Medulla oblongata (tissue), 1 donor: ENCODE results near the gene SYT6.
A peak's percentile ranks its signal among the peaks of the same experiment; 100 is the strongest.

ENCODE experiments used
- DNase-seq: peaks from one replicate; pipeline ENCODE4 v3.0.0-alpha.2; 2015; ENCODE audit errors: extremely low spot score

The SYT6 gene

DNA sequence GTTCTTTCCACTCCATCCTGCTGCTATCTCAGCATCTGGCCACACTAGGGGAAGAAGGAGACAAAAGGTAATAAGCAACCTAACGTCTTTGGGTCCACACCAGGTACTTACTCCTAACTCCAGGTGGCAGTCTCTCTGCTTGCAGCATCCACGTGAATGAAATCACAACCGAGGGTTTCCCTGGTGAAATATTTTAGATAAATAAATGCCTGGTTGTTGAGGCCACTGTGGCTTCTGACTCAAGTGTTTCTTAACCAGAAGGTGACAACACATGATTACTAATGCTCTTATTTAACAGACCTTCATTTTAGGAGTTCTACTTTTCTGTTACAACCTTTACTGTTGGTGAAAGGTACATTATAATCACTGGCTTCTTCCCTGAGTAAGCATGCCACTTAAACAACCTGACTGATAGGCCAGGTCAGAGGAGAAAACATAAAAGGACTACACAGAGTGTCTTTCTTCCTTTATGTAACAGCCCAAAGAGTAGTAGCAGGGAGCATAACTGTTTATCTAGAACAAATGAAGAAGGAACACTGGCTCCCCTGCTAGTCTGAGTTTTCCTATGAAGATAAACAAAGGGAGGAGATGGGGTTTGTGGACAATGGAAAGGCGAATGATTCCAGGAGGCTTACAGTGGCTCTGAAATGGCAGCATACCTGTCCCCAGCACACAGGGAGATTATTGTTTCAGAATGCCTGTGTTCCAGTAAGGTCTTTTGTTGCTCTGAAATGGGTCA lies 59.9 kb downstream of the SYT6 start:
- no peak for DNase-seq

DNA sequence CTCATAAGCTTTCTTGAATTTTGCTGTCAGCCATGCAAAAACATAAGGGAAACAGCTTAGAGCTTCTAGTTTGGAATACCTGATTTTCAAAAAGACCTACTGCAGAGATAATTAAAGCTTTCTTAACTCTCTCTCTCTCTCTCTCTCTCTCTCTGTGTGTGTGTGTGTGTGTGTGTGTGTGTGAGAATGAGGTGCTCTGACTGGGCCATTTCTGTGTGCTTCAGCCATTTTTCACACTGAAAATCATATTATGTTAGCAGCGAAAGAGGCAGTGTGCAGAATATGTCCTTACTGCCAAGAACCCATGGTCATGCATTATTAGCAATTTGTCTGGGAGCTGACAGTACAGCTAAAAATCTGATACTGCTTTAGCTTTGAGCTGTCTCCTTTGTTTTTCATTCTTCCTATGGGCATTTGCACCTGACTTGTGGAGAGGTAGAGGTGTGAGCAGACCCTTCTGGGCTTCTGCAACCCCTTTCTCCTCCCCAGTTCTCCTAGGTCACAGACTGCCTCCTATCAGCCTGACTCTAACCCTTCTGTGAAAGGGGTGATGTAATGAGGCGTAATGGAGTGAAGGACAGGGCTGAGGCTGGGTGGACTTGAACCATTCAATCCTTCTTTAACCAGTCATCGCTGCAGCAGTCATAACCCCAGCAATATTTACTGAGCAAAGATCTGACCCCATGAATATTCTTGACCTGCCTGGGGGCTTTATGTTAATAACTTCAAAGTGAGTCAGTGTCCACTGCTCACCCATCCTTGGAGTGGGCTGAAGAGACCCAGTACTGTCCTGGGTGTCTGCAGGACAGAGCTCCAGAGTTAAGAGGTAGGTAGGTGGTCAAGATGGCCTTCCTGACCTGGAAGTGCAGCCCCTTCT lies 61.2 kb downstream of the SYT6 start:
- DNase-seq, result no peak

DNA sequence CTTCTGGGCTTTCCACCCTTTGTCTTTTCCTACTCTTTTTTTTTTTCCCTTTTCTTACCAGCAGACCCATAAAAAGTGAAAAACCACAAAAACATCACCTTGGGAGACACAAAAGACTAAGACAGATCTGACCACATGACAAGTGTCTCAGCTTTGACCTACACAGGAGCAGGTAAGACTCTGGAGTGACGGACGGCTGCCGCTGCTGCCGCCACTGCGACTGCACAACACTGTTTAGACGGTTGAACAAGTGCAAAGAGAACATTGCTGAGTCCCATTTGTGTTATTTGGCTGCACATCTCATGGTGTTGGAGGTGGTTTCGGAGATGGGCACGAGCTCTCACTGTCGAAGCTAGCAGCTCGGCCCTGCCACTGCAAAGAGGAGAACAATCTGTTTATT lies 62.0 kb downstream of the SYT6 start:
- no peak for DNase-seq

DNA sequence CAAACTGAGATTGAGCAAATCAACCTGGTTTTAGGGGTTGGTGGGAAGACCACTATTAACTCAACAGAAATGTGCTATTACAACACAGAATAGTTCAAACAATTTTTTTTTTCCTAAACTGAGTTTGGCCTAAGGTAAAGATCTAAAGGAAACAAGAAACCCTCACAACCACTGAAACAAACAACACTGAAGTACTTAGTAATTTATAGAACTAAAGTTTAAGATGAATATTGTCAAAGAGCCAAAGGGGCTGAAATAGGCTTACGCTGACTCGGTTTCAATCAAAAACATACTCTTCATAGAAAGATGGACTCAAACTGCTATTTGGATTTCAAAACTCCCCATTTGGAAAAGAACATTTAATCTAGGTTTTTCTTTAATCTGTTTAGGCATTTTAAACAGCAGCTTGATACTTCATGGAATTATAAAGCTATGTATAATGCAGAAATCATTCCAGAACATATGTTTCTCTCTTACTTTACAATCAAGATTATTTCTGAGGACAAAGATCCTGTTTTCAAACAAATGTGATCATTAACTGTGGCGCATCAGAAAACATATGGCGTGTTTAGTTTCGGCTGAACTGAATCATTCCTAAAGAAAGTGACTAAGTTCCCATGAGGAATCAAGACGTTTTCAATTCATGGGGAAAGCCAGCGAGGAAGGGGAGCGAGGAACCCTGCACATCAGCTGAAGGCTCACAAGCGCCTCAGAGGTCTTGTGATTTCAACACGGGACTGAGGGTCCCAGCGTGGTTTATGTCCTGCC lies 62.7 kb downstream of the SYT6 start:
- no peak for DNase-seq

DNA sequence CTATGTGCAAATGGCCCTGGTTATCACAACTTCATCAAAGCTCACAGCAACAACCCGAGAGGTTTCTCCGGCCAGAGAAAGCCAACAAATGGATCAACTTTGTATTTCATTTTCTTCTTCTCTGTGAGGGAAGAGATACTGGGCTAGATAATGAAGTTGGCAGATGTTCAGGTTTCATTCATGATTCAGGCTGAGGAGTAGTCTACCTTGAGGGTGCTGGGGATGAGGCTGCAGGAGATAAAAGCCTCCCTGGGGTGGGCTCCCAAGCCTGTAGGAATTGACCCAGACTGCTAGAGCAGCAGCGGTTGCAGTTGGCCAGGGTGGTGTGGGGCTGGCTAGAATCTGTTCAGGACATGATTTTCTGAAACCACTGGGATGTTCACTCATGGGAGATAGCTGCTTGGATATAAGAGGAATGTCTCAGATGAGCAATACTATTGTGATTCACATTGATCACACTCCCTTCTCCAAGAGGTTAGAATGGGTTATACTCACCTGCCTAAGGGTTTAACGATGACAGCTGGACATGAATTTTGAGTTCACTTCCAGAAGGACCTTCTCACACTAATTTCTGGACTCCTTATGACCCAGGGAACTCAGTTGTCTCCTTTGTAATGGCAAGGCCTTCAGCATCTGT lies 64.0 kb downstream of the SYT6 start:
- DNase-seq, result no peak

DNA sequence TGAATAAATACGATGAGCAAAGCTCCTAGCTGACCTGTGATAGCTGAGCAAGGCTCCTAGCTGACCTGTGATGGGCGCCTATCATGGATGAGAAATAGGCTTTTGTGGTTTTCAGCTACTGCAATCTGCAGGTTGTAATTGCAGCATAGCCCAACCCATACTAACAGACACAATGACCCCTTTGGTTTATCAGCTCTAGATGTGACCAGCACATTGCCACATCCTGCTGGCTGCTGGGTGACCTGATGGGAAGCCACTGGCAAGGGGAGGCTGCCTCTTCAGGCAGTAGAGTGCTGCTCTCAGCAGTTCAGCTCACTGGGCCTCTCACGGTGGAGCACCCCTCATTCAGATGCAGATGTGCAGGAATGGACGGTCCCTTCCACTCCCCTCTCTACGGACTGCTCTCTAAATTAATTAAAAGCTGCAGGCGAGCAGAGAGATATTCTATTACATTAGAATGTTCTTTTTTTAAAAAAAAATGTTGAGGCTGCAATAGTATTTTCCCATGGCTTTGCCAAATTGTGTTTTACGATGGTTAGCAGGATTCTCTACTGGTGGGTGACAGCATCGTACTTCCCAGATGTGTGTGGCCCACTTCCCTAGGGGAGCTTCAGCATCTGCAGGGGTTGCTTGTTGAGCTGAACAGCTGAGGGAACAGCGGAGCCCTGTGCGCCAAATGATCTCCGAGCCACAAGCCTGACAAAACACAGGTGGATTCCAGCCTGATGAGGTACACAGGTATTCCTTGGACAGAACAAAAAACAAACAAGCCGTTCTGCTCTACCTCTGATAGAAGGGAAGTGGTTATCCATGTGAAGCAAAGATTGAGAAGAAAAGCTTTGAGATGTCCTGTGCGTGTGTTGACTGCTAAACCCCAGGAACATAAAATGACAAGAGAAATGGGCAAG lies 65.0 kb downstream of the SYT6 start:
- no peak for DNase-seq

DNA sequence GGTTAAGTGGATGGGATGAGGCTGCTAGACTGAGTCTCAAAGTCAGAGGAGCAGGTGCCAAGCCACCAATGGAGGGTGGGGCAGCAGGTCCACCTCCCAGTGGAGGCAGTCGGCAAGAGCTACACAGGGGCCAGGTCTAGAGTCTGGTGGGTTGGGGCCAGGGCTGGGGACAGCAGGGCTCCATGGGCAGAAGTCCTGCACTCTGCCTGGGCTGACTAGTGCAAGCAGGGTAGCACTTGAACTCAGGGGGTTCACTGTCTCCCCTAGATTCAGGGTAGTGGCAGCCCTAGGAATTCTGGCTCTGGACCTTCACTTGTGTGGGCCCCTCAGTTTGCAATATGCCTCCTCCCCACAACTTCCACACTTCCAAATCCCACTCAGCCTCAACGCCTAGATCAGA lies 66.2 kb downstream of the SYT6 start:
- DNase-seq, result no peak

DNA sequence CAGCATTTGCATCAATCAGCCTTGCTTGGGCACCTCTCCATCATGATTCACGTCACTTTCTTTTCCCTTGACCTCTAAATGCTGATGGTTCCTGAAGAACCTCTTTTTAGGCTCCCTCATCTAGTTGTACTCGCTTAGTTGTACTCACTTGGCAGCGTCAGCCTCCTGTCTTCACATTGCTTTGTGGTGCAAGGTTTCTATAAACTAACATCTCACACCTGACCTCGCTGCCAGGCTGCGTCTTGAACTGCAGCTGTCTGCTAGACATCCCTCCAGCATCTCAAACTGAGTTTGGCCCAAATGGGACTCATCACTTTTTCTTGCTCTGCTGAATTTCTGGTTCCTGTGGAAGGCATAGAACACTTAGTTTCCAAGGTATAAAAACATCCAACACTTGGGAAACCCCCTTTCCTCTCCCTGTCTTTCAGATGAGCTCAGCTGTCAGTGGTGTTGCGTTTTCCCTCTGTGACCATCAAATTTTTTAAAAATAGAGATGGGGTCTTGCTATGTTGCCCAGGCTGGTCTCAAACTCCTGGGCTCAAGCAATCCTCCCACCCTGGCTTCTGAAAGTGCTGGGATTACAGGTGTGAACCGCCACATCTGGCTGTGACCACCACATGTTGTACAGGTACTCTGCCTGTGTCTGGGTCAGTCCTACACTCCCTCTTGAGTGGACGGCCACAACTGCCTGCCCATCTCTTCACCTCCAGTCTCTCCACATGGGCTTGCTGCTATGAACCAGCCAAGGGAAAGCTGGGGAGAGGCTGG lies 66.9 kb downstream of the SYT6 start:
- no peak for DNase-seq

DNA sequence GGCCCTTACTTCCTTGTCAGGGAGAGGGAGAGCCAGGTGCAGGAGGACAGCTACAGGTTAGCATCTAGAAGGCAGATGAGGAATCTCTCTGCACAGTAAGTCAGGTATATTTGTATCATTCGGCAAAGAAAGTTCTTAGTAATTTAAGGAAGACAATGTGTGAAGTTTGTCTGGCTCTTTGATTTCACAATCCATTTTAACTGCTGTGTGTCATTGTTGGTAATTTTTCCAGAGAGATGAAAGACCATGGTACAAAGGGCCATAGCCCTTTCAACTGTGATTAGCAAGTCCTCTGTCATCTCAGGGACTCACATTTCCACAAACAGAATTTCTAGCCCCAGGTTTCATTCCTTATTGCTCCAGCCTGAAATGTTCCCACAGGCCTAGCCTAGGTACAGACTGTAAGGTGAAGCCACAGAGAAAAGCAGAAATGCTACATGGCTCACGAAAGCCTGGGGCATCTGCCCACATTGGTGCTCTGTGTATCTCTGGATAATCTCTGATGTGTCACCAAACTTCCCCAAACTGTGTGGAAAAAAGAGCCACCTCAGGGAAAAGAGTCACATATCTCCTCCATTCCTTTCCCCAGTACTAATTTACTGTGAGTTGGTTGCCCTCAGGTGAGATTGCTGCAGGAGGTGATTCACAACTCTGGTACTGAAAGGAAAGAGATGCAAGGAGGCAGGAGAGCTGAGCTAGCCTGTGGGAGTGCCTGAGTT lies 70.6 kb downstream of the SYT6 start:
- DNase-seq, result no peak

DNA sequence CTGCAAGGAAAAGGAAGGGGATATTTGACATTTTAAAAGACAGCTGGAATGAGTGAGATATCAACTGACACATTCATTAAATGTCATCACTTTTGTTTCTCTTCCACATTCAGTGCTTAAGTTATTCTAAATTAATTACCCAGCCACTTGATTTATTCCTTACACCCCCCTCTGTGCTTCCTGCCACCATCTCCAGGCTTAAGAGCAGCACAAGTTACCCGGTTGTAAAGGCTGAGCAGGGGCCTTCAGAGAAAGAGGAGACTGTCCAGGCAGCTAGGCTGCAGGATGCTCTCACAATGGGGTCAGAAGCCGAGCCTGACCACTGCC lies 71.4 kb downstream of the SYT6 start:
- no peak for DNase-seq

DNA sequence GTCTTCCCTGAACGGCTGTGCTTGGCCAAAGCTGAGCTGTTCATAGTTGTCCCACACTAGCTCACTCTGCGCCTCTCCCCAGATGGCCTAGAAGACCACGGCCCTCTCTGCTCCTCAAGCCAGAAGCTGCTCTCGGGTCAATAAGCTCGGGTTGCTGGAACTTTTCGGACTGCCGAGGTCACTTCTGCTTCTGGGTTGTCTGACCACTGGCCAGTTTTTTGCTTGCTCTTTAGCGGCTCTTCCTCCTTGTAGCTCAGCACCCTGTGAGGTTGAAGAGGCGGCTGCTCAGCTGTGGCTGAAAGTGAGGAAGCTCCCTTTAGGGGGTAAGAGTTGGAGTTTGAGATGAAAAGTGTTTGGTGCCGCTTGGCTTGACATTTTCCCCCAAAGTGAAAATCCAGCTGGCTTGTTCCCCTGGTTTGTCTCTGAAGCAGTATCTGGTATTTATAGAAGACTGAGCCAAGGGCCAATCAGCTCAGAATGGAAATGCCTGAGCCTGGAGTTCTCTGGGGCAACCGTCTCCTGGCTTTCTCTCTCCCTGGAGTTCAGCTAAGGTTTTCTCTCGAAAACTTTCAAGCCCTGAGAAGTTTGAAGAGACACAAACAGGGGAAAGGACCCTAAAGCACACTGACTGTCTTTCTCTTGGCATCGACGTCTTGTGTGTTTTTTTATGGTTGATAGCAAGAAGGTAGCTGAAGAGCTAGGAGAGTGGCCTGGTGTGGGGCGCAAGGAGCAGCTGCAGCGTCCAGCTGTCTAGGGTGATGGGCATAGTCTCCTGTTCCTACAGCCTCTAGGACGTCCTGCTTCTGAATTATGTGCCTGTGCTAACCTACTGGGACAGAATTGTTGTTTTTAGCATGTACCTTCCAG lies 72.0 kb downstream of the SYT6 start:
- peak; percentile 77 for DNase-seq

DNA sequence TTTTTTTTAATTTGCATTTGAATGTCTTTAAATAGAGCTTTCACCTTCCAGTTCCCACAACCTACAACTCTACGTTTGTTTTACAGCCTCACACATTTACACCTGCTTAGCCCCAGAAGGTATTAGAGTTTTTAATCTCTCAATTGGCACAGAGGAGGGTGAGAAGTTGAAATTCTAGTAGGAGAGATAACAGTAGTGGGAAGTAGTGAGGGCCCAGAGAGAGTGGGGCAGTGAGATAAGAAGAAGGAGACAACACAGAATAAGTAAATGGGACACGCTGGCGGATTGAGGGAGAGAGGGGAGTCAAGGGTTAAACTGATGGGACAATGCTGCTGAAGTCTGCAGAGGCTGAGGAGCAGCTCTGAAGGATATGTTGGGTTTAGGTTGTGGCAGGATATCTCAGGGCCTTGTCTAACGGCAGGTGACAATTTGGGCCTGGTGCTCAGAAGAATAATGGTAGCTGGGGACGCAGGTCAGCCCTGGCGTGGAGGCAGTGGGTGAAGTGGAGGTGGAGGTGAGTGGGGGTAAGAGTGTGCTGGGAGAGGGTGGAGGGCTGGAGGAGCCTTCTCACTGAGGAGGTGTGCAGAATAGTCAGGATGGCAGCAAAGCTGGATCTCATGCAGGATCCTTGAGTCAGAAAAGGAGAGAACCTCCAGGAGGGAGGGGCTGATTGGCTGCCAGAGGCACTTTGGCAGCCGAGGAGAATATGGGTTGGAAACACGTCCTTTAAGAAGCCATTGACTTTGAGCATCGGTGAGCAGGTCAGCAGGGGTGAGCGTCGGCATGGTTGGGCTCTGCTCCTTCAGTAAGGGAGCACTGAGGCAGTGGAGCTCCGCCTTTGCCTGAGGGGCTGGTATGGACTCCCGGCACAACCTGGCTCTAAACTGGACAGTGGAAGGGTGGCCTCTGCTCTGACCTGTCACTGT lies 72.9 kb downstream of the SYT6 start:
- DNase-seq, result no peak

DNA sequence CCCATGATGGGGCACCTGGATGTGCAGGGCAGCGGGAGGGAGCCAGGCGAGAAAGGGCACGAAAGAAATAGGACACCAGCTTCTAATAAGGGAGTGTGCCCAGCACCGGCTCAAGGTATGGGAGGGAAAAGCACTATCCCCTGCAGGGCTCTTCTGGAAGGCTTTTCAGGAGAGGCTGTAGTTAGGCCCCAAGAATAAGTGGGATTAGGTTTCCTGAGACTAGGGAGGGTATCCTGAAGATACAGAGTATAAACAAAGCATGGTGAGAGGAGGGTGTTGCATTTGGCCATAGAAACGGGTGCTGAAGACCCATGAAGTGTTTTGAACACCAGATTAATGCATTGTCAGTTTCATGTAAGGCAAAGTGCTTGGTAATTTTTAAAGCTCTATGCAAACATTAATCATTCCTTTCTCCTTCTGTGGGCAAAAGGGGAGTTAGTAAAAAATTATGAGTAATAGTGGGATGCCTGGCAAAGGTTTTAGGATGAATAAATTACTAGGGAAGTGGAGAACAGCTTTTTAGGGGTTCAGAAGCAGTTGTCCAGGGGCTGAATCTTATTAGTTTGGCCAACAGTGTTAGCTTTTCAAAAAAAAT lies 74.0 kb downstream of the SYT6 start:
- DNase-seq, result no peak

DNA sequence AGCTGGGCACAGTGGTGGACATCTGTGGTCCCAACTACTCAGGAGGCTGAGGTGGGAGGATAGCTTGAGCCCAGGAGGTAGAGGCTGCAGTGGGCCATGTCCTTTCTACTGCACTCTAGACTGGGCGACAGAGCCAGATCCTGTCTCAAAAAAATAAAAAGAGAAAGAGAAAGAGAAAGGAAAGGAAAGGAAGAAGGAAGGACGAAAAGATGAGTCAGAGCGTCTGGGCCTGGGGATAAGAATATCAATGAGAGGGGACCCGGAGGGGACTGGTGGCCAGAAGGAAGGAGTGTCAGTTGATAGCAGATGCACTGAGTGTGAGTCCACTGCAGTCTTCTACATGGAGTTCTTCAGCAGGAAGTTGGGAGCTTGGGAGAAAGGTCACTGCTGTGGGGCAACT lies 75.6 kb downstream of the SYT6 start:
- no peak for DNase-seq

DNA sequence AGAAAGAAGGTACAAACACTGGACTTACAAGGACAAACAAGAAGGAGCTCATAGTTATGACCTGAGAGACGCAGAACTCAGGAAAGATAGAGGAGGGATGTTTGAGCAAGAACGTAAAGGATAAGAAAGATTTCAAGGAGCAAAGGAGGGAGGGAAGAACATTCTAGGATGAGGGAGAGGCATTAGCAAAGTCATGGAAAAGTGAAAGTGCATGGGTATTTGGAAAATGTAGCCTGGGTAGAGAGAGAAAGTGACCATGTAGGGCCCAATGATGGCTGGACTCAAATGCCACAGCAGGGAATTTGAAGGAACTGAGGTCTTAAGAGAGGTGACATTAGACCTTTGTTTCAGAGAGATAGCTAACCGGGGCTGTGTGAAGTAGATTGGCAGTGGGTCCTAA lies 76.5 kb downstream of the SYT6 start:
- no peak for DNase-seq

DNA sequence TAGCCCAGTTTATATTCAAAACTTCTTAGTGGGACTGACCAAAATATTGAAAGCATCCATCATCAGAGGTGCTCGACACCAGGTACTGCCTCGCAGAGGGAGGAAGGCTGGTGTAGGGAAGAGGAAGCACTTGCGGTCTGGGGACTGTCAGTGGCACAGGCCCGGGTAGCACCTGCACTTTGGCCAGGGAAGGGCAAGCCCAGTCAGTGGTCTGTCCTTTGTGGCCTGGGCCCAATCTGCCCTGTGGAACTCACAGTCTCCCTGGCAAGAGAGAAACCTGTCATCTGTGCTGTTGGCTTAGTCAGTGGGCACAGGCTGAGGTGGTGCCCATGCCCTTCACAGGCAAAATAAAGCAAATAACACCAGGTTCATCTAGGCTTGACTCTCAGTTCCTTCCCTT lies 77.4 kb downstream of the SYT6 start:
- DNase-seq, result no peak
